HepG2 (cell line): Measurements from ENCODE around the gene DALRD3. TPM values are rescaled to one million over a fixed set of nuclear protein-coding genes. Genes with fewer than 3 reads are reported as not detected.
A peak's percentile ranks its signal among the peaks of the same experiment; 100 is the strongest.

ENCODE experiments used
- HDAC1 ChIP-seq: sonication (generic); formaldehyde crosslinking; IDR thresholded peaks from 2 replicates; pipeline ENCODE4 v1.5.1; 2020; ENCODE audit warnings: mild to moderate bottlenecking, missing genetic modification reagents
- KLF9 ChIP-seq: IDR thresholded peaks from 2 replicates; pipeline ENCODE4 v1.6.1; 2016; ENCODE audit warnings: low read depth
- MAFF ChIP-seq: IDR thresholded peaks from 2 replicates; pipeline ENCODE4 v1.6.1; 2011; ENCODE audit warnings: low read depth, low read length, improper control_type of control experiment
- MYC ChIP-seq: sonication (generic); formaldehyde crosslinking; IDR thresholded peaks from 2 replicates; pipeline ENCODE4 v1.9.0; 2021; ENCODE audit warnings: missing genetic modification reagents, borderline replicate concordance
- NCOA1 ChIP-seq: sonication (generic); formaldehyde crosslinking; IDR thresholded peaks from 2 replicates; pipeline ENCODE4 v1.9.0; 2021; ENCODE audit warnings: missing genetic modification reagents
- PRMT3 ChIP-seq: sonication (generic); formaldehyde crosslinking; IDR thresholded peaks from 2 replicates; pipeline ENCODE4 v1.8.1; 2022; ENCODE audit warnings: low read depth, mild to moderate bottlenecking, moderate library complexity, missing genetic modification reagents, borderline replicate concordance
- RXRB ChIP-seq: IDR thresholded peaks from 2 replicates; pipeline ENCODE4 v1.6.1; 2016; ENCODE audit warnings: borderline replicate concordance, missing genetic modification reagents, missing compliant biosample characterization
- TBX2 ChIP-seq: sonication (generic); formaldehyde crosslinking; IDR thresholded peaks from 2 replicates; pipeline ENCODE4 v1.5.0; 2020; ENCODE audit warnings: missing genetic modification reagents, mild to moderate bottlenecking, borderline replicate concordance
- U2AF2 ChIP-seq: fragments of 200-400 bp; formaldehyde crosslinking; IDR thresholded peaks from 2 replicates; pipeline ENCODE4 v1.6.1; 2017; ENCODE audit warnings: low read depth, mild to moderate bottlenecking, low read length
- YEATS2 ChIP-seq: sonication (generic); formaldehyde crosslinking; IDR thresholded peaks from 2 replicates; pipeline ENCODE4 v1.4.0; 2020; ENCODE audit warnings: missing genetic modification reagents, borderline replicate concordance
- ZIK1 ChIP-seq: sonication (generic); formaldehyde crosslinking; IDR thresholded peaks from 2 replicates; pipeline ENCODE4 v1.5.0; 2020; ENCODE audit warnings: mild to moderate bottlenecking, low read depth, missing genetic modification reagents, borderline replicate concordance
- ZNF20 ChIP-seq: sonication (generic); formaldehyde crosslinking; IDR thresholded peaks from 2 replicates; pipeline ENCODE4 v1.4.0; 2020; ENCODE audit warnings: mild to moderate bottlenecking, moderate library complexity, missing genetic modification reagents
- ZNF205 ChIP-seq: IDR thresholded peaks from 2 replicates; pipeline ENCODE4 v1.6.1; 2018; ENCODE audit warnings: missing biosample characterization, missing genetic modification reagents
- ZNF3 ChIP-seq: IDR thresholded peaks from 2 replicates; pipeline ENCODE4 v1.7.0; 2017; ENCODE audit warnings: inconsistent platforms
- ZNF317 ChIP-seq: sonication (generic); formaldehyde crosslinking; IDR thresholded peaks from 2 replicates; pipeline ENCODE4 v1.5.0; 2020; ENCODE audit warnings: mild to moderate bottlenecking, missing genetic modification reagents
- ZNF329 ChIP-seq: sonication (generic); formaldehyde crosslinking; IDR thresholded peaks from 2 replicates; pipeline ENCODE4 v1.9.0; 2021; ENCODE audit warnings: low read depth, mild to moderate bottlenecking, missing genetic modification reagents
- polyA plus RNA-seq, 8 experiments: library from polyadenylated mRNA; depleted of rRNA in 3 of 8; stranded (reverse) in 7 of 8; unstranded in 1 of 8; fragments of >200 nt; fragmentation: Illumina TruSeq in 4 of 8; extraction: Trizol in 4 of 8; gene quantifications; 2 replicates each; pipeline versions ENCODE4 v1.2.1 to v1.2.3, GENCODE V29; 2011 to 2016; ENCODE audit warnings: low read depth in 4 of 8, missing spikeins in 1 of 8, mixed read lengths in 1 of 8; ENCODE audit not compliant: insufficient read depth in 1 of 8
- total RNA-seq, 5 experiments: library from RNA; depleted of rRNA; stranded (reverse); fragments of >200 nt; fragmentation: Illumina TruSeq; extraction: Trizol; gene quantifications; 2 replicates each; pipeline ENCODE4 v1.2.3, GENCODE V29; 2016; ENCODE audit warnings: low read depth in 1 of 5
- TF ChIP-seq, protein P1 (sequence below): sonication (generic); formaldehyde crosslinking; IDR thresholded peaks from 2 replicates; pipeline ENCODE4 v1.4.0; 2020; ENCODE audit warnings: low read depth, missing genetic modification reagents
- TF ChIP-seq, protein P2 (sequence below): sonication (generic); formaldehyde crosslinking; IDR thresholded peaks from 2 replicates; pipeline ENCODE4 v1.4.0; 2020; ENCODE audit warnings: mild to moderate bottlenecking, missing genetic modification reagents
- TF ChIP-seq, protein P3 (sequence below): fragments of 450-650 bp; IDR thresholded peaks from 2 replicates; pipeline ENCODE4 v1.6.1; 2017; ENCODE audit warnings: mild to moderate bottlenecking
- TF ChIP-seq, protein P4 (sequence below): sonication (generic); formaldehyde crosslinking; IDR thresholded peaks from 2 replicates; pipeline ENCODE4 v1.8.0; 2022; ENCODE audit warnings: mild to moderate bottlenecking, missing genetic modification reagents, moderate library complexity

The DALRD3 gene
- total and polyA plus RNA-seq, 2 of the 13 experiments (the other 11 are each of a cell fraction or from before 2014, with no cell fraction given), result 19.9 to 36.5 TPM

DNA sequence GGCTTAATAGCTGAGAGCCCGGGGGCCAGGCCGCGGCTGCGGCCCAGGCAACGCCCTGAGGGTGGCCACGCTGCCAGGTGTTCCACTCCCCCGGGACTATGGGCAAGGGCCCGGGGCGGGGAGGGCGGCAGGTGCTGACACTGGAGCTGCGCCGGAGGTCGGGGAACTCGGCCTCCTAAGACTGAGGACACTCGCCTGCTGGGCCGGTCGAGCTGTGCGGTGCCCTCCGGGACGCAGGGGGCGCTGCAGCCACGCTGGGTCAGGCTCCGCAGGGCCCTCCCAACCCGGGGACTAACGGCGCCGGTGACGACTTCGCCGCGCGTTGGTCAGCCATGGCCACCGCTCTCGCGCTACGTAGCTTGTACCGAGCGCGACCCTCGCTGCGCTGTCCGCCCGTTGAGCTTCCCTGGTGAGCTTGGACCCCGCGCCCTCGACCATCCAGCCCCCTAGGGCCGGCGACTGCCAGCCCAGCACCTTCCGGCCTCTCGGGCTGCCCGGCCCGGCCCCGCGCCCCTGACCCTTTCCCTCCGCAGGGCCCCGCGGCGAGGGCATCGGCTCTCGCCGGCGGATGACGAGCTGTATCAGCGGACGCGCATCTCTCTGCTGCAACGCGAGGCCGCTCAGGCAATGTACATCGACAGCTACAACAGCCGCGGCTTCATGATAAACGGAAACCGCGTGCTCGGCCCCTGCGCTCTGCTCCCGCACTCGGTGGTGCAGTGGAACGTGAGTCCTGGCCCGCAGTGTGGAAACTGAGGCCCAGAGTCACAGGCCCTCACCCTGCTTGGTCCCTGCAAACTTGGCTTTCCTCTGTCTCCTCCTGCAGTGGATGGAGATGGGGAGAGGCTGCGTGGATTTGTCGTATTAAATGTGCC, 3.7 kb upstream of the DALRD3 start, which contains the start of gene NDUFAF3 (continued):
- TF ChIP-seq ZNF317 (CRISPR knock-in tag), result peak; percentile 85
- TF ChIP-seq, protein P1, sequence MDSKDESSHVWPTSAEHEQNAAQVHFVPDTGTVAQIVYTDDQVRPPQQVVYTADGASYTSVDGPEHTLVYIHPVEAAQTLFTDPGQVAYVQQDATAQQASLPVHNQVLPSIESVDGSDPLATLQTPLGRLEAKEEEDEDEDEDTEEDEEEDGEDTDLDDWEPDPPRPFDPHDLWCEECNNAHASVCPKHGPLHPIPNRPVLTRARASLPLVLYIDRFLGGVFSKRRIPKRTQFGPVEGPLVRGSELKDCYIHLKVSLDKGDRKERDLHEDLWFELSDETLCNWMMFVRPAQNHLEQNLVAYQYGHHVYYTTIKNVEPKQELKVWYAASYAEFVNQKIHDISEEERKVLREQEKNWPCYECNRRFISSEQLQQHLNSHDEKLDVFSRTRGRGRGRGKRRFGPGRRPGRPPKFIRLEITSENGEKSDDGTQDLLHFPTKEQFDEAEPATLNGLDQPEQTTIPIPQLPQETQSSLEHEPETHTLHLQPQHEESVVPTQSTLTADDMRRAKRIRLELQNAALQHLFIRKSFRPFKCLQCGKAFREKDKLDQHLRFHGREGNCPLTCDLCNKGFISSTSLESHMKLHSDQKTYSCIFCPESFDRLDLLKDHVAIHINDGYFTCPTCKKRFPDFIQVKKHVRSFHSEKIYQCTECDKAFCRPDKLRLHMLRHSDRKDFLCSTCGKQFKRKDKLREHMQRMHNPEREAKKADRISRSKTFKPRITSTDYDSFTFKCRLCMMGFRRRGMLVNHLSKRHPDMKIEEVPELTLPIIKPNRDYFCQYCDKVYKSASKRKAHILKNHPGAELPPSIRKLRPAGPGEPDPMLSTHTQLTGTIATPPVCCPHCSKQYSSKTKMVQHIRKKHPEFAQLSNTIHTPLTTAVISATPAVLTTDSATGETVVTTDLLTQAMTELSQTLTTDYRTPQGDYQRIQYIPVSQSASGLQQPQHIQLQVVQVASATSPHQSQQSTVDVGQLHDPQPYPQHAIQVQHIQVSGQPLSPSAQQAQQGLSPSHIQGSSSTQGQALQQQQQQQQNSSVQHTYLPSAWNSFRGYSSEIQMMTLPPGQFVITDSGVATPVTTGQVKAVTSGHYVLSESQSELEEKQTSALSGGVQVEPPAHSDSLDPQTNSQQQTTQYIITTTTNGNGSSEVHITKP (CRISPR knock-in tag), result no peak
- TF ChIP-seq MYC (CRISPR knock-in tag), result peak; percentile 81; the same call in 1 of the 2 replicates
- no peak for TF ChIP-seq PRMT3 (CRISPR knock-in tag)
- TF ChIP-seq TBX2 (CRISPR knock-in tag), result peak; percentile 71; the same call in 1 of the 2 replicates
- no peak for TF ChIP-seq U2AF2
- TF ChIP-seq MAFF, result no peak
- no peak for TF ChIP-seq ZIK1
- no peak for TF ChIP-seq ZNF20 (CRISPR knock-in tag)
- peak; percentile 91 for TF ChIP-seq YEATS2 (CRISPR knock-in tag)
- peak; percentile 39; the same call in 1 of the 2 replicates for TF ChIP-seq RXRB (CRISPR knock-in tag)
- TF ChIP-seq, protein P2, sequence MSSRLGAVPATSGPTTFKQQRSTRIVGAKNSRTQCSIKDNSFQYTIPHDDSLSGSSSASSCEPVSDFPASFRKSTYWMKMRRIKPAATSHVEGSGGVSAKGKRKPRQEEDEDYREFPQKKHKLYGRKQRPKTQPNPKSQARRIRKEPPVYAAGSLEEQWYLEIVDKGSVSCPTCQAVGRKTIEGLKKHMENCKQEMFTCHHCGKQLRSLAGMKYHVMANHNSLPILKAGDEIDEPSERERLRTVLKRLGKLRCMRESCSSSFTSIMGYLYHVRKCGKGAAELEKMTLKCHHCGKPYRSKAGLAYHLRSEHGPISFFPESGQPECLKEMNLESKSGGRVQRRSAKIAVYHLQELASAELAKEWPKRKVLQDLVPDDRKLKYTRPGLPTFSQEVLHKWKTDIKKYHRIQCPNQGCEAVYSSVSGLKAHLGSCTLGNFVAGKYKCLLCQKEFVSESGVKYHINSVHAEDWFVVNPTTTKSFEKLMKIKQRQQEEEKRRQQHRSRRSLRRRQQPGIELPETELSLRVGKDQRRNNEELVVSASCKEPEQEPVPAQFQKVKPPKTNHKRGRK (CRISPR knock-in tag), result no peak
- TF ChIP-seq, protein P3, sequence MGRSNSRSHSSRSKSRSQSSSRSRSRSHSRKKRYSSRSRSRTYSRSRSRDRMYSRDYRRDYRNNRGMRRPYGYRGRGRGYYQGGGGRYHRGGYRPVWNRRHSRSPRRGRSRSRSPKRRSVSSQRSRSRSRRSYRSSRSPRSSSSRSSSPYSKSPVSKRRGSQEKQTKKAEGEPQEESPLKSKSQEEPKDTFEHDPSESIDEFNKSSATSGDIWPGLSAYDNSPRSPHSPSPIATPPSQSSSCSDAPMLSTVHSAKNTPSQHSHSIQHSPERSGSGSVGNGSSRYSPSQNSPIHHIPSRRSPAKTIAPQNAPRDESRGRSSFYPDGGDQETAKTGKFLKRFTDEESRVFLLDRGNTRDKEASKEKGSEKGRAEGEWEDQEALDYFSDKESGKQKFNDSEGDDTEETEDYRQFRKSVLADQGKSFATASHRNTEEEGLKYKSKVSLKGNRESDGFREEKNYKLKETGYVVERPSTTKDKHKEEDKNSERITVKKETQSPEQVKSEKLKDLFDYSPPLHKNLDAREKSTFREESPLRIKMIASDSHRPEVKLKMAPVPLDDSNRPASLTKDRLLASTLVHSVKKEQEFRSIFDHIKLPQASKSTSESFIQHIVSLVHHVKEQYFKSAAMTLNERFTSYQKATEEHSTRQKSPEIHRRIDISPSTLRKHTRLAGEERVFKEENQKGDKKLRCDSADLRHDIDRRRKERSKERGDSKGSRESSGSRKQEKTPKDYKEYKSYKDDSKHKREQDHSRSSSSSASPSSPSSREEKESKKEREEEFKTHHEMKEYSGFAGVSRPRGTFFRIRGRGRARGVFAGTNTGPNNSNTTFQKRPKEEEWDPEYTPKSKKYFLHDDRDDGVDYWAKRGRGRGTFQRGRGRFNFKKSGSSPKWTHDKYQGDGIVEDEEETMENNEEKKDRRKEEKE, result no peak
- no peak for TF ChIP-seq NCOA1 (CRISPR knock-in tag)
- TF ChIP-seq ZNF3 (CRISPR knock-in tag), result no peak
- TF ChIP-seq HDAC1 (CRISPR knock-in tag), result peak; percentile 88
- peak; percentile 65; the same call in 1 of the 2 replicates for TF ChIP-seq ZNF205 (CRISPR knock-in tag)
- TF ChIP-seq, protein P4, sequence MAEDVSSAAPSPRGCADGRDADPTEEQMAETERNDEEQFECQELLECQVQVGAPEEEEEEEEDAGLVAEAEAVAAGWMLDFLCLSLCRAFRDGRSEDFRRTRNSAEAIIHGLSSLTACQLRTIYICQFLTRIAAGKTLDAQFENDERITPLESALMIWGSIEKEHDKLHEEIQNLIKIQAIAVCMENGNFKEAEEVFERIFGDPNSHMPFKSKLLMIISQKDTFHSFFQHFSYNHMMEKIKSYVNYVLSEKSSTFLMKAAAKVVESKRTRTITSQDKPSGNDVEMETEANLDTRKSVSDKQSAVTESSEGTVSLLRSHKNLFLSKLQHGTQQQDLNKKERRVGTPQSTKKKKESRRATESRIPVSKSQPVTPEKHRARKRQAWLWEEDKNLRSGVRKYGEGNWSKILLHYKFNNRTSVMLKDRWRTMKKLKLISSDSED (CRISPR knock-in tag), result 0 out of 2 replicates have a peak, but pooled peaks have one; percentile 58
- TF ChIP-seq KLF9 (CRISPR knock-in tag), result no peak
- peak; percentile 91 for TF ChIP-seq ZNF329 (CRISPR knock-in tag)
